Esophagus squamous epithelium (tissue), 4 donors: Measurements from ENCODE around the gene UBR4.

Source experiments
- CTCF ChIP-seq, 6 experiments: fragments of 450-650 bp in 4 of 6; fragments of 200-600 bp in 2 of 6; sonication (generic) in 2 of 6; IDR thresholded peaks; one replicate each; pipeline ENCODE4 v1.5.1; 2016 to 2019; ENCODE audit warnings: antibody characterized with exemption in 6 of 6, mild to moderate bottlenecking in 4 of 6, moderate library complexity in 4 of 6
- POLR2A ChIP-seq, 4 donors: fragments of 450-650 bp; IDR thresholded peaks; one replicate each; pipeline ENCODE4 v1.6.1; 2017; ENCODE audit warnings: antibody characterized with exemption in 4 of 4, mild to moderate bottlenecking in 4 of 4, moderate library complexity in 3 of 4

- TF ChIP-seq POLR2A (IDR thresholded peaks at IDR 0.05) (no peak), CTCF (IDR thresholded peaks at IDR 0.05) (peak in 2 of 6 experiments; percentile 6 to 41)
Observed at GRCh38 chr1:19078536-19078935, 131.5 kb downstream of the UBR4 start.
